Thymus (tissue), 11 donors: ENCODE measurements around the gene AGBL5. TPM values are rescaled to one million over a fixed set of nuclear protein-coding genes. Genes with fewer than 3 reads are reported as not detected.
A peak's percentile ranks its signal among the peaks of the same experiment; 100 is the strongest.

ENCODE experiments used
- DNase-seq, 9 donors: peaks; one replicate each; pipeline ENCODE4 v3.0.0-alpha.2; 2013; ENCODE audit warnings: low spot score in 9 of 9, low read depth in 6 of 9, missing footprints in 1 of 9
- H3K27ac ChIP-seq, 2 donors: one replicate each; pipeline ENCODE4 v1.5.1; 2013; ENCODE audit warnings: control low read depth in 1 of 2, low read depth in 1 of 2, low read length in 1 of 2, mild to moderate bottlenecking in 1 of 2, moderate library complexity in 1 of 2
- H3K27me3 ChIP-seq, 2 donors: one replicate each; pipeline ENCODE4 v1.5.1; 2013; ENCODE audit warnings: low read length in 1 of 2; ENCODE audit not compliant: control insufficient read depth in 2 of 2, insufficient read depth in 1 of 2
- H3K36me3 ChIP-seq, 2 donors: one replicate each; pipeline ENCODE4 v1.5.1; 2013; ENCODE audit warnings: low read length in 1 of 2, mild to moderate bottlenecking in 1 of 2, moderate library complexity in 1 of 2; ENCODE audit not compliant: control insufficient read depth in 2 of 2, insufficient read depth in 2 of 2
- H3K4me1 ChIP-seq, 2 donors: one replicate each; pipeline ENCODE4 v1.5.1; 2013; ENCODE audit warnings: low read length in 2 of 2; ENCODE audit not compliant: control insufficient read depth in 2 of 2, insufficient read depth in 2 of 2
- H3K4me3 ChIP-seq, 2 donors: one replicate each; pipeline ENCODE4 v1.5.1; 2013; ENCODE audit warnings: low read length in 2 of 2, control low read depth in 1 of 2, mild to moderate bottlenecking in 1 of 2
- H3K9me3 ChIP-seq, 2 donors: one replicate each; pipeline ENCODE4 v1.5.1; 2013; ENCODE audit warnings: low read length in 1 of 2, mild to moderate bottlenecking in 1 of 2; ENCODE audit not compliant: control insufficient read depth in 2 of 2, insufficient read depth in 1 of 2
- WGBS: extraction: QIAGEN DNeasy Blood & Tissue Kit; methylation state at CpG from one replicate; pipeline ENCODE4 v1.1.7; 2013; 5-methylcytosine and 5-hydroxymethylcytosine counted together
- polyA plus RNA-seq: library from polyadenylated mRNA; stranded (reverse); fragments of 200-250 nt; gene quantifications from one replicate; pipeline ENCODE4 v1.2.3, GENCODE V29; 2013
- total RNA-seq: library from RNA; stranded (reverse); fragments of 120-200 nt; gene quantifications from one replicate; pipeline ENCODE4 v1.2.4, GENCODE V29; 2013
- donor health status: healthy.

Gene AGBL5
- total and polyA plus RNA-seq, 2 donors: 11.0 to 18.5 TPM

DNA sequence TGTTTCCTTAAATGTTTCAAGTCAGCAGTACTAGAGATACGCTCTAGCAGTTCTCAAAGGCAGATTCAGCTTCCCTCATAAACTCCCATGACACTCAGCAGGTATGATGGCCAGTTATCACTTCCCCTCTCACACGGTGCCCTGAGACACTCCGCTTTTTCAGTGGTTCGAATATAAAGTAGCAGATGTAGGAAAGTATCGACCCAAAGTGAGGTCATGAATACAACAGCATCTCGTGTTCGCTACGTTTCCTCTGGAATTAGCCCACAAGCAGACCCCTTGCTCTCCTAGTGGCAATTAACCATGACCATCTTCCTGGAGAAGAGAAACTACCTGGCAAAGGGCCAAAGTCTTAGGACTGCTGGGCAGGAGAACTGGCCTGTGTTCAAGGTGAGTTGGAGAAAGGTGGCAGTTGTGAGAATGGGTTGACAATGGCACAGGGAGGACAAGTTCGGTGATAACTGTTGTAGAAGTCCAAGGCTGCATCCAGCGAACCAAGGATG lies 9.3 kb upstream of the AGBL5 start:
- no peak for DNase-seq

DNA sequence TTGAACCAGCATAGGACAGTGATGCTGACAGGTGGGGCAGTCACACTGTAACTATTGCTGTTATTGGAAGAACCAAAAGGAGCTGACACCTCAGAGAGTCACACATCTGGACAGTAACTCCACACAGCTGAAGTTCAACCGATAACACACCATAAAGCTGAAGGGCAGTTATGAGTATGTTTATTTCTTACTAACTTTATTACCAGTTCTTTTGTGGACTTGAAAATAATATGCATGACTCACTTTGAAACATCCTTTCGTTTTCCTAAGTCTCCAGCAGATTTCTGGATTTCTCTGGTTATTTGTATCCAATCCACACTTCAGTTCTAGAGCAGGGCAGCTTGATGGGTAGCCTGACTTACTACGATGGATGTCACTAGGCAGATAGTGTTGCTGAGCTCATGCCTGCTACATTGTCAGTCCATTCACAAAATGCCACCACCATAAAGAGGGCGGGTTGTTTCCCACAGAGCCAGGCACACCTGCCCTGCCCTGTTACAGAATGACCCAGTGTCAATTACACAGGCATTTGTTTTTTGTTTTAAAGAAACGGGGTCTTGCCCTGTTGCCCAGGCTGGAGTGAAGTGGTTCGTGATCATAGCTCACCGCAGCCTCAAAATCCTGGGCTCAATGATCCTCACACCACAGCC lies 8.4 kb upstream of the AGBL5 start:
- Histone ChIP-seq H3K36me3 (peaks cover 35 to 42% of the 10 kb centered on the region in 2 donors), H3K27me3 (no peaks in the 10 kb centered on the region), H3K4me1 (peaks cover 0 to 10% of the 10 kb centered on the region in 2 donors), H3K9me3 (no peaks in the 10 kb centered on the region), H3K27ac (no peak overlapping the region), H3K4me3 (no peak overlapping the region)
- no peak for DNase-seq
- WGBS: 97% methylated on average over 7 of the region's 7 CpGs

More for the DNA sequence above, 9.3 kb upstream of the AGBL5 start:
- H3K36me3 ChIP-seq: peaks cover 44 to 52% of the 10 kb centered on the region in 2 donors
- WGBS: 93% methylated on average over 10 of the region's 10 CpGs
- H3K4me3 ChIP-seq: no peak overlapping the region
- H3K27me3 ChIP-seq: no peaks in the 10 kb centered on the region
- H3K4me1 ChIP-seq: peaks cover 0 to 10% of the 10 kb centered on the region in 2 donors
- no peaks in the 10 kb centered on the region for H3K9me3 ChIP-seq
- H3K27ac ChIP-seq: no peak overlapping the region

DNA sequence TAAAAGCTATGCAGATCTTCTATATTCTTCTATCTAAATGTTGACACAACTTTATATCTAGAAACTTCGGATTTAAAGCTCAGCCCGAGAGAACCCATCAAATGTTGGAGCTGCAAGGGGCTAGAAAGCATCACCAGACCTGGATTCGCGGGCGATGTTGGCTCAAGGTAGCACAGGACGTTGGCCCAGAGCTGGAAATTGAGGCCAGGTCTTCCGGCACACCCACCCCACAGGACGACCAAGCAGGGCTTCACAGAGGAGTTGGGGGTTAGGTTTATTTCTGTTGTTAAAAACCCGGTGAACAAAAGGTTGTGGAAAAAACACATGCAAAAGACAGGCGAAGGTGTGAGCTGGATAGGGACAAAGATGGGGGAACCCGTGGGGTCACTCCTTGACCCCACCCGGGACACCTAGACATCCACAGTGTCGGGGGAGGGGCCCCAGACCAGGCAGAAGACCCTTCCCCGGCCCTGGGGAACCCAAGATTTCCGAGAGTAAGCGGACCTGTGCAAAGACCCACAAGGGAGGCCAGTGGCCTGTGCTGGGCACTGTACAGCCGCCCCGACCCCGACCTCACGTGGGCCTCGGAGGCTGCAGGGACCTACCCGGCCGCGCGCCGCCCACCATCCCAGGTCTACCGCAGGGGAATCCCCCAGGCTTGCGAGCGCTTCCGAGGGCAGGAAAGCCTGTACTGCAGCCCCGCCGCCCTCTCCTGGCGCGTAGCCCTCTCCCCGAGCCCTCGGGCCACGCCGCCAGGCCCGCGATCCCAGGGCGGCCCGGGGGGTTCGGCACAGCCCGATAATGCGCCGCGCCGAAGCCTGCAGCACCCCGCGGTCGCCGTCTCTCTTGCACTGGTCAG lies 1.8 kb upstream of the AGBL5 start:
- Histone ChIP-seq H3K4me1 (peaks cover 4 to 21% of the 10 kb centered on the region in 2 donors), H3K27ac (peak overlapping the region in 1 of 2 donors; percentile 90), H3K9me3 (no peaks in the 10 kb centered on the region), H3K36me3 (peaks cover 11 to 14% of the 10 kb centered on the region in 2 donors), H3K4me3 (peak overlapping the region; percentile 81 to 83), H3K27me3 (peaks cover 0 to 13% of the 10 kb centered on the region in 2 donors)
- peak in 3 of 9 donors; percentile 17 to 40 (median 30) for DNase-seq
- WGBS: 11% methylated on average over 52 of the region's 52 CpGs

DNA sequence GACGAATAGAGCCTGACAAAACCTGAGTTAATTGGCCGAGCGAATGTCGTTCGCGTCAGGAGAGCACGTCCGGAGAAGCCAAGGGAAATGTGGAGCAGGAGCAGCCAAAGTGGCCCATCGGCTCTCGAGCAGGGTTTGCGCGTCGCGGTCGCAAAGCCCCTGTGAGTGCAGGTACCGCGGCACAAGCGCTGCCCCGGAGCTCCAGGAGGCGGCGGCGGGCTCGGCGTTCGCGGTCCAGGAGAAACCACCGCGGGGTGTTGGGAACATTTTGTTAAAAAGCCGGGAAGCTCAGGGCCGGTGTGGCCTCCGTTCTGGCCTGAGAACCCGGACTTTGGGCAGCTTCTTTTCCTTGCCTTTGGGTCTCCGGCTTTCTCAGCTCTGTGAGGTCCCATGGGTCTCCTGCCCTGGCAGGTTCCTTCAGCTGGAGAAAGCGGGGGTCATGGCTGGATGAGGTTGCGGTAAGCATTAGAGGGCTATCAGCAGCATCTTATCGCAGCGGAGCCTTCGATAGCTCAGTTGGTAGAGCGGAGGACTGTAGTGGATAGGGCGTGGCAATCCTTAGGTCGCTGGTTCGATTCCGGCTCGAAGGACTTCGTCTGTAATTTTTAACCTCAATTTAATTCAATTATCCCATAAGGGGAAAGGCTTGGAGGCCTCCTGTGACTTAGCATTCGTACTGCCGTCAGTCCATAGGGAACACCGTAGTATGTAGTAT lies 1.0 kb upstream of the AGBL5 start:
- H3K27ac ChIP-seq: peak overlapping the region; percentile 57 to 90
- H3K27me3 ChIP-seq: peaks cover 0 to 13% of the 10 kb centered on the region in 2 donors
- H3K9me3 ChIP-seq: no peaks in the 10 kb centered on the region
- H3K36me3 ChIP-seq: peaks cover 19 to 22% of the 10 kb centered on the region in 2 donors
- WGBS: under 1% methylated on average over 48 of the region's 48 CpGs
- peak in 8 of 9 donors; percentile 77 to 96 (median 86) for DNase-seq
- H3K4me1 ChIP-seq: peaks cover 4 to 21% of the 10 kb centered on the region in 2 donors
- peak overlapping the region; percentile 81 to 83 for H3K4me3 ChIP-seq

DNA sequence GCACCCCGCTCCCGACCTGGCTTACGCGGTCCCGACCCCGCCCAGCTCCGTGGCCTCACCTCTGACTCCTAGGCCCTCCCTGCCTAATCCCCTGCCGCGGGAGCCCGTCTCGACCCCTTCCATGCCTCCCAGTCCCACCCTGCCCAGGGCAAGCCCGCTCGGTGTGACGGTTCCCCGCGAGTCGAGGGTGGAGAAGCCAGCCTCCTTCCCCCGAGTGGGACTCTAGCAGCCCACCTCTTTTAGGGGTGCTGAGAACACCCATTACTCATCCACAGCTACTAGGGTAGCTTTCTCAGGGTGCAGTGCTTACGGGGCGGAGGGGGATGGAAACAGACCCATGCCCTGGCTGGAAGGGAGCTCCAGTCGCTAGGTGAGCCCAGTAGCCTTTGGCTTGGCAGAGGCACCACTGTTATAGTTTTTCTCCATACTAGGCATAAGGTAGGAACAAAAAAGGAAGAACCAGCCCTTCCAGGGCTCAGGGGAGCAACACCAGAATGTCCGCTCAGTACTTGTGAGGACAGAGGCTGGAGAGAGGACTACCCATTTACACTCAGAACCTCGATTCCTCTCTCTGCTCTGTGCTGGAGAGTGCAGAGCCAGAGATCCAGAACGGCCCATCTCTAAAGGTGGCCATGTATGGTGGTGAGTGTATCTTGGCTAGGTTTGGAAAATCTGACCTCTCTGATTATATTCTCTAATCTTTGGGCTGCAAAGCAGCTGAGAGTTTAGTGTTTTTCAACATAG lies 606 bp downstream of the AGBL5 start:
- WGBS: 10% methylated on average over 24 of the region's 24 CpGs
- Histone ChIP-seq H3K4me1 (peaks cover 4 to 21% of the 10 kb centered on the region in 2 donors), H3K27ac (peak overlapping the region in 1 of 2 donors; percentile 91), H3K36me3 (peaks cover 32 to 38% of the 10 kb centered on the region in 2 donors), H3K4me3 (peak overlapping the region; percentile 81 to 83), H3K27me3 (peaks cover 0 to 13% of the 10 kb centered on the region in 2 donors), H3K9me3 (no peaks in the 10 kb centered on the region)
- DNase-seq: peak in 1 of 9 donors; percentile 26

DNA sequence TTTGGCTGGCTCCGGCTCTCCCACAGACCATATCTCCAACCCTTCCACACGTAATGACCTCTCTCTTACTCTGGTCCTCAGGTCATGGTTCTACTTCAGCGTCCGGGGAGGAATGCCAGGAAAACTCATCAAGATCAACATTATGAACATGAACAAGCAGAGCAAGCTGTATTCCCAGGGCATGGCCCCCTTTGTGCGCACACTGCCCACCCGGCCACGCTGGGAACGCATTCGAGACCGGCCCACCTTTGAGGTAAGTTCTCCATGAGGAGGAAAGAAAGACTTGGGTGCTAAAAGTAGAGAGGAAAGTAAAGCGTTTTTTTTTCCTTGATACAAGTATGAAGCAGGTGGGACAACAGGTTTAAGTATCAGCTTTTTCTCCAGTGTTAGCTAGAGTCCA lies 1.9 kb downstream of the AGBL5 start:
- no peaks in the 10 kb centered on the region for H3K9me3 ChIP-seq
- WGBS: 96% methylated on average over 11 of the region's 11 CpGs
- H3K4me1 ChIP-seq: peaks cover 4 to 21% of the 10 kb centered on the region in 2 donors
- peaks cover 42 to 44% of the 10 kb centered on the region in 2 donors for H3K36me3 ChIP-seq
- peaks cover 0 to 13% of the 10 kb centered on the region in 2 donors for H3K27me3 ChIP-seq
- no peak overlapping the region for H3K27ac ChIP-seq
- no peak overlapping the region for H3K4me3 ChIP-seq
- DNase-seq: no peak

DNA sequence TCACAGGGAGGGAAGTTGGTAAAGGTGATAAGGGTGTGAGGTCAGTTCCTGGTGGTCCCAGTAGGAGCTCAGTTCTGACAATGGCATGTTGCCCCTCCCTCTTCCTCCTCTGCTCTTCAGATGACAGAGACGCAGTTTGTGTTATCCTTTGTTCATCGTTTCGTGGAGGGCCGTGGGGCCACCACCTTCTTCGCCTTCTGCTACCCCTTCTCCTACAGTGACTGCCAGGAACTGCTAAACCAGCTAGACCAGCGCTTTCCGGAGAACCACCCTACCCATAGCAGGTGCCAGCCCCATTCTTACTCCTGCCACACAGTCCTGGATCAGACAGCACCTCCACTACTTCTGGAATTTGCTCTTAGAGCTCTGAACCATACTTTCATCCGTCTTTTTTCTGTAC lies 2.3 kb downstream of the AGBL5 start:
- H3K27ac ChIP-seq: no peak overlapping the region
- H3K9me3 ChIP-seq: no peaks in the 10 kb centered on the region
- peaks cover 4 to 21% of the 10 kb centered on the region in 2 donors for H3K4me1 ChIP-seq
- H3K36me3 ChIP-seq: peaks cover 44 to 48% of the 10 kb centered on the region in 2 donors
- no peak overlapping the region for H3K4me3 ChIP-seq
- peaks cover 0 to 13% of the 10 kb centered on the region in 2 donors for H3K27me3 ChIP-seq
- no peak for DNase-seq
- WGBS: 97% methylated on average over 8 of the region's 8 CpGs

DNA sequence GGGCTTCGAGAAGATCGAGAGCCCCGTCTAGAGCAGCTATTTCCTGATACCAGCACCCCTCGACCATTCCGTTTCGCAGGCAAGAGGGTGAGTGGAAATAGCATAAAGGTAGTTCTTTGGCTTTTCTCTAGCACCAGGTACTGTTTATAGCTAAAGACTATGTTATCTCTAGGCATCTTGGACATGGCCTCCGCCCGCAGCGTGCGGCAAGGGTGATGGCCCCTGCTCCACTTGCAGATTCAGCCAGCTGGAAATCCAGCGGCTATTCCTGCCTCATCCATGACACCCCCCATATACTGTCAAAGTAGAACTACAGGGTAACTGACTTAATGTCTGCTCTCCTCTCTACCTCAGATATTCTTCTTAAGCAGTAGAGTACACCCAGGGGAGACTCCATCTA lies 3.3 kb downstream of the AGBL5 start:
- H3K4me1 ChIP-seq: peaks cover 4 to 17% of the 10 kb centered on the region in 2 donors
- peaks cover 0 to 9% of the 10 kb centered on the region in 2 donors for H3K27me3 ChIP-seq
- H3K9me3 ChIP-seq: no peaks in the 10 kb centered on the region
- no peak overlapping the region for H3K27ac ChIP-seq
- 98% methylated on average over 11 of the region's 11 CpGs for WGBS
- H3K4me3 ChIP-seq: no peak overlapping the region
- peaks cover 48 to 56% of the 10 kb centered on the region in 2 donors for H3K36me3 ChIP-seq
- DNase-seq: no peak
